HuH-7.5 (cell line): ENCODE measurements around the gene TMUB1.

ENCODE experiments used
- DNase-seq: peaks from one replicate; pipeline ENCODE4 v3.0.0; 2011; ENCODE audit warnings: low spot score

Gene TMUB1

GRCh38 chr7:151082141-151083070 is 887 bp downstream of the TMUB1 start:
- no peak for DNase-seq

- DNase-seq, result no peak
Measured at GRCh38 chr7:151081170-151082101, 1.9 kb downstream of the TMUB1 start.

GRCh38 chr7:151080522-151081169 is 2.6 kb downstream of the TMUB1 start, which contains the start of gene FASTK:
Gene FASTK, minus strand, starts transcription at chr7:151080809. Its CDS starts 43 bp downstream, at chr7:151080766.
- peak; percentile 96 for DNase-seq

GRCh38 chr7:151080067-151080521 is 3.2 kb downstream of the TMUB1 start:
- DNase-seq, result no peak

- DNase-seq, result no peak
Measured at GRCh38 chr7:151079199-151079910, 3.9 kb downstream of the TMUB1 start.

- no peak for DNase-seq
Measured at GRCh38 chr7:151078233-151079040, 4.9 kb downstream of the TMUB1 start.

- DNase-seq, result no peak
Measured at GRCh38 chr7:151077705-151078232, 5.5 kb downstream of the TMUB1 start.

- DNase-seq, result peak; percentile 69
Measured at GRCh38 chr7:151076863-151077704, 6.2 kb downstream of the TMUB1 start.

GRCh38 chr7:151075978-151076426 is 7.3 kb downstream of the TMUB1 start:
- DNase-seq, result no peak

GRCh38 chr7:151075662-151075971 is 7.7 kb downstream of the TMUB1 start:
- DNase-seq, result no peak

GRCh38 chr7:151074817-151075661 is 8.3 kb downstream of the TMUB1 start:
- no peak for DNase-seq

GRCh38 chr7:151073990-151074389 is 9.3 kb downstream of the TMUB1 start:
- DNase-seq, result no peak

- DNase-seq, result no peak
Measured at GRCh38 chr7:151071032-151071866, 12.0 kb downstream of the TMUB1 start.

- DNase-seq, result no peak
Measured at GRCh38 chr7:151070574-151070960, 12.7 kb downstream of the TMUB1 start.

- no peak for DNase-seq
Measured at GRCh38 chr7:151069841-151070573, 13.3 kb downstream of the TMUB1 start.

GRCh38 chr7:151068069-151068773 is 15.1 kb downstream of the TMUB1 start:
- no peak for DNase-seq
